ENCODE measurements around the gene TBC1D32. TPM values are rescaled to one million over a fixed set of nuclear protein-coding genes. Genes with fewer than 3 reads are reported as not detected.
"Not testable (repeated sequence)": the region's sequence is repeated elsewhere in the genome, so short reads cannot be mapped to it uniquely, and the experiment has no call there.

TBC1D32 gene, protein sequence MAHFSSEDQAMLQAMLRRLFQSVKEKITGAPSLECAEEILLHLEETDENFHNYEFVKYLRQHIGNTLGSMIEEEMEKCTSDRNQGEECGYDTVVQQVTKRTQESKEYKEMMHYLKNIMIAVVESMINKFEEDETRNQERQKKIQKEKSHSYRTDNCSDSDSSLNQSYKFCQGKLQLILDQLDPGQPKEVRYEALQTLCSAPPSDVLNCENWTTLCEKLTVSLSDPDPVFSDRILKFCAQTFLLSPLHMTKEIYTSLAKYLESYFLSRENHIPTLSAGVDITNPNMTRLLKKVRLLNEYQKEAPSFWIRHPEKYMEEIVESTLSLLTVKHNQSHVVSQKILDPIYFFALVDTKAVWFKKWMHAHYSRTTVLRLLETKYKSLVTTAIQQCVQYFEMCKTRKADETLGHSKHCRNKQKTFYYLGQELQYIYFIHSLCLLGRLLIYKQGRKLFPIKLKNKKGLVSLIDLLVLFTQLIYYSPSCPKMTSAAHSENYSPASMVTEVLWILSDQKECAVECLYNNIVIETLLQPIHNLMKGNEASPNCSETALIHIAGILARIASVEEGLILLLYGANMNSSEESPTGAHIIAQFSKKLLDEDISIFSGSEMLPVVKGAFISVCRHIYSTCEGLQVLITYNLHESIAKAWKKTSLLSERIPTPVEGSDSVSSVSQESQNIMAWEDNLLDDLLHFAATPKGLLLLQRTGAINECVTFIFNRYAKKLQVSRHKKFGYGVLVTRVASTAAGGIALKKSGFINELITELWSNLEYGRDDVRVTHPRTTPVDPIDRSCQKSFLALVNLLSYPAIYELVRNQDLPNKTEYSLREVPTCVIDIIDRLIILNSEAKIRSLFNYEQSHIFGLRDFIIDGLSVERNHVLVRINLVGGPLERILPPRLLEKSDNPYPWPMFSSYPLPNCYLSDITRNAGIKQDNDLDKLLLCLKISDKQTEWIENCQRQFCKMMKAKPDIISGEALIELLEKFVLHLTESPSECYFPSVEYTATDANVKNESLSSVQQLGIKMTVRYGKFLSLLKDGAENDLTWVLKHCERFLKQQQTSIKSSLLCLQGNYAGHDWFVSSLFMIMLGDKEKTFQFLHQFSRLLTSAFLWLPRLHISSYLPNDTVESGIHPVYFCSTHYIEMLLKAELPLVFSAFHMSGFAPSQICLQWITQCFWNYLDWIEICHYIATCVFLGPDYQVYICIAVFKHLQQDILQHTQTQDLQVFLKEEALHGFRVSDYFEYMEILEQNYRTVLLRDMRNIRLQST
- 10 to 100 TPM in 1 of 2 experiments, 1 to 10 TPM in 1; 7.3 to 12.7 TPM for total RNA-seq

DNA sequence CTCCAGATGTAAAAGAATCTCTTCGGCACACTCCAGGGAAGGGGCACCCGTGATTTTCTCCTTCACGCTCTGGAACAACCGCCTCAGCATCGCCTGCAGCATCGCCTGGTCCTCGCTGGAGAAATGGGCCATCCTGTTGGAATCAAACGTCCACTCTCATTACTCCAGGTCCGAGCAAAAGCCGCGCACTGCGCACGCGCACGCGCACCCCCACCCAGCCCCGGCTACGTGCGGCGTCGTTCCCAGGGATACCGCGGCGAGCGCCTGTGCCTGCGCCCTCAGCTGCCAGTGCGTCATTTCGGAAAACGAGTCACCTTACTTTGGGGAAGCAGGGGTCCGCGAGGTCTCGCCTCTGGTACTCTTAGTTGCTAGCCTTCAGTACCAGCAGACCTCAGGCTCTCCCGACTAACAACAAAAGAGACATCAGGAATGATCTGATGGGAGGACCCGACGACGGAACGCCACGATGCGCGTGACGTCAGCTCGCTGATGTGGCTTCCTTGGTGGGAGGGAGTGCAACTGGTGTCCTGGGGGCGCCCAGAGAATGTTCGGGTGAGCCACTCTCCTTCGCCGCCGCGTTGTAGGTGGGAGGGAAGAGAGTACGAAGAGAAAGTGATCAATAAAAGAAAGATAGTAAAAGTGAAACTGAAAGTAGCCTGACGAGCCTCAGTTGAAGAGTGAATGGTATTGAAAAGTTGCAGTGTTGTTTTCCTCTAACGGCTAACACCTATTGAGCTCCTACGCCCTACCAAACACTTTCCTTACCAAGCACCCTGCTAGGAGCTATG is at the start of gene TBC1D32:
TBC1D32 (minus strand) TSS at position 182 of the 788 bp plus-strand sequence; CDS start at position 132, 50 bp downstream.
- Mint-ChIP-seq H3K27me3 (no peaks in the 10 kb centered on the region), H3K9me3 (ENCODE audit: low read depth) (no peaks in the 10 kb centered on the region), H3K4me1 (peaks cover 39% of the 10 kb centered on the region), H3K27ac (peak within 1 kb of the TSS; percentile 99), H3K4me3 (peak within 1 kb of the TSS; percentile 96), H3K36me3 (no peaks in the 10 kb centered on the region)
- peak; percentile 94 for DNase-seq
- peak; percentile 93 for ATAC-seq
- CTCF ChIA-PET: interaction anchor here (1.9 kb wide), 1 partner anchor 28 kb away, joined by 5 read pairs; no protein-coding TSS in a partner anchor

DNA sequence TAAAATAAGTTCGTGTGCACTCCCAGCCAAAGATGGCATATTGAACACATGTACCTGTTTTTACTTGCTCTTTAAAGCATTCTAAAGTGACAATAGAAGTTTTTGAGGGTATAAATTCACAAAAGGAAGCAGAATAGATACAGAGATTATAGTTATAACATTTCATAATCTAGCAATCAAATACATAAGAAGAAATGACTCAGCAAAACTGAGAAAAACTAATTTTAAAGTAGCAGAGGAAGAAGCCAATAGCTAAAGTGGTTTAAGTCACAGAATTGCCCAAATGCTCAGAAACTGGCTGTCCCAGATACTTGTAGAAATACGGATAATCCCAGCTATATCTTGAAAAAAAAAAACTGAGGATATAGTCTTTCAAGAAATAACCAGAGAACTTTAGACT is 49.2 kb upstream of the TBC1D32 start:
- peaks cover 2% of the 10 kb centered on the region for H3K27me3 Mint-ChIP-seq
- no peaks in the 10 kb centered on the region for H3K9me3 Mint-ChIP-seq (ENCODE audit: low read depth)
- no peaks in the 10 kb centered on the region for H3K4me1 Mint-ChIP-seq
- H3K4me3 Mint-ChIP-seq: no peak overlapping the region
- H3K36me3 Mint-ChIP-seq: no peaks in the 10 kb centered on the region
- H3K27ac Mint-ChIP-seq: no peak overlapping the region
- ATAC-seq (no peak), DNase-seq (no peak)
- CTCF ChIA-PET: no interaction called here

DNA sequence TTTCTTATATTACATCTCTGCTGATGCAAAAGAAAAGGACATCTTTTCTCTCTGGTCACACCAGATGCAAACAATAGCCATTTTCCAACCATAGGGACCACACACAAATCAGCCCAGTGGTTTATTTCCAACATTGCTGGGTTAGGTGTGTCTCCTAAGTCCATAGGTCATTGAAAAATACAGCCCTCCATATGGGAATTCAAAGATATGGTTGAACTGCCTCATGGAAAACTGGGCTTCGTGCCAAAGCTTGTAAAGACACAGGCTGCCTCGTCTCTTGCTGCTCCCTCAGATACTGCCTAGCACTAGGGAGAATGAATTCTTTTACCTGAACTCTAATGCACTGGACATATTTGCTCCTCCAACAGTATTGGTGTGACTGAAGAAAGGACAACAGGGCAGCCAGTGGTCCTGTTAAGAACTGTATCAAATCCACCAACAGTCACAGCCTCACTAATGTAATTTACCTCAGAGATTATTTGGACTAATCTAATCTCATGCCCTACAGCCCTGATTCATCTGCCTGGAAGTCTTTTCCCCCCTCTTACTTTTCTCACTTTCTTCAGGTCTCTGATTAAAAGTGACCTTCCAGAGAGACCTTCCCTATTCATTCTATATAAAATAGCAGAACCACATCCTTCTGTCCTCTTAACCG is 48.3 kb upstream of the TBC1D32 start:
- H3K27ac Mint-ChIP-seq: no peak overlapping the region
- no peaks in the 10 kb centered on the region for H3K36me3 Mint-ChIP-seq
- peaks cover 2% of the 10 kb centered on the region for H3K27me3 Mint-ChIP-seq
- H3K4me1 Mint-ChIP-seq: no peaks in the 10 kb centered on the region
- CTCF ChIA-PET: no interaction called here
- no peaks in the 10 kb centered on the region for H3K9me3 Mint-ChIP-seq (ENCODE audit: low read depth)
- no peak overlapping the region for H3K4me3 Mint-ChIP-seq
- DNase-seq (no peak), ATAC-seq (no peak)

DNA sequence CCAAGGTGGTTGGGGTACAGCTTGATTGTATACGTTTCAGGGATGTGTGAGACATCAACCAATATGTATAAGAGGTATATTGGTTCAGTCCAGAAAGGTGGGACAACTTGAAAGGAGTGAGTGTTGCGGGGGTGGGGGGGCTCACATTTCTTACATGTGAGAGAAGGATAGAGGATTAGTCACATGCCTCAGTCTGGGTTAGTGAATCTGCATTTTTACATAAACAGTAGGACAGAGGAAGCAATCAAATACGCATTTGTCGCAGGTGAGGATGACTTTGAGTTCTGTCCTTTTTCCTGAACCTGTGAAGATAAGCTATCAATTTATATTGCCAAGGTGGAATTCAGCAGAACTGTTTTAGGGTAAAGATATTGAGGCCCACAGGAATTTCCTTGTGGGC is 42.1 kb upstream of the TBC1D32 start:
- Mint-ChIP-seq H3K27me3 (peaks cover 2% of the 10 kb centered on the region), H3K4me3 (no peak overlapping the region), H3K27ac (no peak overlapping the region), H3K4me1 (no peaks in the 10 kb centered on the region), H3K36me3 (no peaks in the 10 kb centered on the region), H3K9me3 (ENCODE audit: low read depth) (no peaks in the 10 kb centered on the region)
- CTCF ChIA-PET: no interaction called here
- DNase-seq (no peak), ATAC-seq (no peak)

DNA sequence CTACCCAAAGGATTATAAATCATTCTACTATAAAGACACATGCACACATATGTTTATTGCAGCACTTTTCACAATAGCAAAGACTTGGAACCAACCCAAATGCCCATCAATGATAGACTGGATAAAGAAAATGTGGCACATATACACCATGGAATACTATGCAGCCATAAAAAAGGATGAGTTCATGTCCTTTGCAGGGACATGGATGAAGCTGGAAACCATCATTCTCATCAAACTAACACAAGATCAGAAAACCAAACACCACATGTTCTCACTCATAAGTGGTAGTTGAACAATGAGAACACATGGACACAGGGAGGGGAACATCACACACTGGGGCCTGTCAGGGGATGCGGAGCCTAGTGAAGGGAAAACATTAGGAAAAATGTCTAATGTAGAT is 39.9 kb upstream of the TBC1D32 start:
- H3K4me1 Mint-ChIP-seq; H3K4me3 Mint-ChIP-seq; ATAC-seq; CTCF ChIA-PET; H3K27me3 Mint-ChIP-seq; H3K9me3 Mint-ChIP-seq (ENCODE audit: low read depth); H3K27ac Mint-ChIP-seq; H3K36me3 Mint-ChIP-seq; DNase-seq: not testable (repeated sequence)

DNA sequence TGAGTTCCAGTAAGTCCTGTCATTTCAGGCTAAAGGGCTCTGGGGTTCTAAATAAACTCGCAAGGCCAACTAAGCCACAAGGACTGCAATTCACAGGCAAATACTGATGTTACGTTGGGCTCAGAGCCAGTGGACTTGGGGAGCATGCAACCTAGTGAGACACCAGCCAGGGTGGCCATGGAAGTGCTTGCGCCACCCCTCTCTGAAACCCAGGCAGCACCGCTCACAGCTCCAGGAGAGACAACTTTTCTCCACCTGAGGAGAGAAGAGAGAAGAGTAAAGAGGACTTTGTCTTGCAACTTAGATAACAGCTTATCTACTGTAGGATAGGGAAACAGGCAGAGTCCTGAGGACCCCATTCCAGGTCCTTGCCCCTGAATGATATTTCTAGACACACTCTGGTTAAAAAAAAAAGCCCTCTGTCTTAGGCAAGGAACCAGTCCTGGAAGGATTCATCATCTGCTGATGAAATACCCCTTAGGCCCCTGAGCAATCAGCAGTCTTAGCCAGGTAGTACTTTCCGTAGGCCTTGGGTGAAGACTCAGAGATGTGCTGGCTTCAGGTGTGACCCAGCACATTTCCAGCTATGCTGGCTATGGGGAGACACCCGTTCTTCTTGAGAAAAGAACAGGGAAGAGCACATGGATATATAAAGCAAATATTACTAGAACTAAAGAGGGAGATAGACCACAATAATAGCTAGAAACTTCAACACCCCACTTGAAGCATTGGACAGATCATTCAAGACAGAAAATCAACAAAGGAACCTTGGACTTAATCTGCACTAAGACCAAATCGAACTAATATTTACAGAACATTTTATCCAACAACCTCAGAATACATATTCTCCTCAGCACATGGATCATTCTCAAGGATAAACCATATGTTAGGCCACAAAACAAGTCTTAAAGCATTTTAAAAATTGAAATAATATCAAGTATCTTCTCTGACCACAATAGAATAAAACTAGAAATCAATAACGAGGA is 31.5 kb upstream of the TBC1D32 start:
- no peaks in the 10 kb centered on the region for H3K4me1 Mint-ChIP-seq
- H3K9me3 Mint-ChIP-seq (ENCODE audit: low read depth): no peaks in the 10 kb centered on the region
- H3K36me3 Mint-ChIP-seq: no peaks in the 10 kb centered on the region
- no peak overlapping the region for H3K27ac Mint-ChIP-seq
- peaks cover 17% of the 10 kb centered on the region for H3K27me3 Mint-ChIP-seq
- ATAC-seq (no peak), DNase-seq (no peak)
- no peak overlapping the region for H3K4me3 Mint-ChIP-seq
- CTCF ChIA-PET: no interaction called here

DNA sequence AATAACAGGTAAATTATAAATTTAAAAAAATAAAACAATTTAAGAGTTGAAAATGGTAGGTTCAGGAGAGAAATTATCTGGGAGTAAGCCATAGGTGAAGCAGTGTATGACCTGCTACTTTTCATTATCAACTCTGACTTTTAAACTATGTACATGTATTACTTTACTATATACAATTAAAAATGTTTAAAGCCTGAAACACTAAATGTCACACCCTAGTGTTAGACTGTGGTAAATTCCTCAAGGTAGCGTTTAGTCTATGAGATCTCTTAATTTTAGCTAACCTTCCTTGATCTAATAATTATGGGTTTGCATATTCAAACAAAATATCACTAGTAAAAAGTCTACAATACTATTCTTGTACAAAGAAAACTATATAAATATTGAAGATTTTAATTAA is 22.3 kb upstream of the TBC1D32 start:
- Mint-ChIP-seq H3K36me3 (no peaks in the 10 kb centered on the region), H3K27me3 (peaks cover 25% of the 10 kb centered on the region), H3K9me3 (ENCODE audit: low read depth) (no peaks in the 10 kb centered on the region), H3K4me1 (no peaks in the 10 kb centered on the region), H3K4me3 (no peak overlapping the region), H3K27ac (no peak overlapping the region)
- ATAC-seq (no peak), DNase-seq (no peak)
- CTCF ChIA-PET: no interaction called here

DNA sequence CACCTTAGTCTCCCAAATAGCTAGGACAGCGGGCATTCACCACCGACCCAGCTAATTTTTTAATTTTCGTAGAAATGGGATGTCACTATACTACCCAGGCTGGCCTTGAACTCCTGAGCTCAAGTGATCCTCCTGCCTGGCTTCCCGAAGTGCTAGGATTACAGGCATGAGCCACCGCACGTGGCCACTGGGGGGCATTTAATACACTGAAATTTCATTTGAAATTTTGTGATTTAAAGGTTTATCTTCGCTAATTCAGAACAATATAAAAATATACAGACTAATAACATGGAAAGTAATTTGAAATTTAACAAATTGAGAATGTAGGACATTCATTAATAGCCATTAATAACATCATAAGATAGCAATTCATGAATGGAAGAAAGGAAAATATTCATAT is 20.5 kb upstream of the TBC1D32 start:
- Mint-ChIP-seq H3K4me3 (no peak overlapping the region), H3K9me3 (ENCODE audit: low read depth) (no peaks in the 10 kb centered on the region), H3K27me3 (peaks cover 30% of the 10 kb centered on the region), H3K4me1 (no peaks in the 10 kb centered on the region), H3K27ac (no peak overlapping the region), H3K36me3 (no peaks in the 10 kb centered on the region)
- no peak for ATAC-seq
- CTCF ChIA-PET: no interaction called here
- DNase-seq: no peak

DNA sequence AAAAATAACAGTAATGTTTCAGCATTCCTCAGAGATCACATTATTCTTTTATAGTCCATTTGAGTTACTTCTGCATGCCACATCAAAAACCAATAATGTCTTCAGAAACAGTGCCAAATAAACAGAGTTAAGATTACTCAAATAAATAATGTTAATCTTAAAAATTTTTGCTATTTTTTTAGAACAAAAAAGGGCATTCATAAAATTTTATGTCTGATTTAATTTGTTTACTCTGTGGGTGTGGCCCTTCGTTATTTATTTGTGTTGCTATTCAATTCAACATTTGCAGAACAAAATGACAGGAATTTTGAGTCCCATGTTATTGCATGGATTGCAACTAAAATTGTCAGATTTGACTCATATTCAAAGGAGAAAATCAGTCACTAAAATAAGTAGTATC is 18.7 kb upstream of the TBC1D32 start:
- ATAC-seq (no peak), DNase-seq (no peak)
- H3K36me3 Mint-ChIP-seq: no peaks in the 10 kb centered on the region
- H3K4me1 Mint-ChIP-seq: no peaks in the 10 kb centered on the region
- peaks cover 33% of the 10 kb centered on the region for H3K27me3 Mint-ChIP-seq
- CTCF ChIA-PET: no interaction called here
- H3K27ac Mint-ChIP-seq: no peak overlapping the region
- no peak overlapping the region for H3K4me3 Mint-ChIP-seq
- no peaks in the 10 kb centered on the region for H3K9me3 Mint-ChIP-seq (ENCODE audit: low read depth)

DNA sequence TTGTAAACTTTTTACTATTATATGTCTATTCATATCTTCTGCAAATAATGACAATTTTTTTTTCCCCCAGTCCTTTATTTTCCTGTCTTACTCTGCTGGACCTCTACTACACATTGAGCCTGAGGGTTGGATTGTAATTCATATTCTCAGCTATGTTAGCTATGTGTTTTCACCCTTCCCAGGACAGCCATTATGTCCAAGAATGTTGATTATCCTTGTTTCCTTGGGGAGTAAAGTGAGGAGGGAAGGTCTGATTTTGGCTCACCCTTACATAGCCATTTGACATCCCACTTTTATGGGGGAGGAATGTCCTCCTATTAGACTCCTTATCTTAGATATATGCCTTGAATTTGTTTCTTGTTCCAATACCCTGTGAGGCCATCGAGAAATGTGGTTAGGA is 17.6 kb upstream of the TBC1D32 start:
- H3K27ac Mint-ChIP-seq: no peak overlapping the region
- ATAC-seq (no peak), DNase-seq (no peak)
- no peak overlapping the region for H3K4me3 Mint-ChIP-seq
- no peaks in the 10 kb centered on the region for H3K36me3 Mint-ChIP-seq
- H3K27me3 Mint-ChIP-seq: peaks cover 33% of the 10 kb centered on the region
- H3K4me1 Mint-ChIP-seq: no peaks in the 10 kb centered on the region
- CTCF ChIA-PET: no interaction called here
- H3K9me3 Mint-ChIP-seq (ENCODE audit: low read depth): no peaks in the 10 kb centered on the region

DNA sequence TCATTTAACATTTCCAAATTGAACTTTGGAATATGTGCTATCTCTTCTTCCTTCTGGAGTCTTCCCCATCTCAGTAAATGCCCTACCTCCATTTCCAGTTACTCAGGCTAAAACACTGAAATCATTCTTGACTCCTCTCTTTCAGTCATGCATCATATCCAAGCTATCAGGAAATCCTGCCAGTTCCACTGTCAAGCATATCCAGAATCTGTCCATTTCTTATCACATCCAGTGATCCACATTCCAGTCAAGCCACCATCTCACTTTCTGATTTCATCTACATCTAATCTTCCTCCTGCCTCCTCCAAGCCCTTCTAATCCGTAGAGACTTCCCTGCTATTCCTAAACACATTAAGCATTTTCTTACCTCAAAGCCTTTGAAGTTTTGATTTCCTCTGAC is 15.3 kb upstream of the TBC1D32 start:
- no peak for DNase-seq
- Mint-ChIP-seq H3K4me3 (no peak overlapping the region), H3K4me1 (no peaks in the 10 kb centered on the region), H3K9me3 (ENCODE audit: low read depth) (no peaks in the 10 kb centered on the region), H3K27ac (no peak overlapping the region), H3K27me3 (peaks cover 33% of the 10 kb centered on the region), H3K36me3 (no peaks in the 10 kb centered on the region)
- CTCF ChIA-PET: no interaction called here
- no peak for ATAC-seq

DNA sequence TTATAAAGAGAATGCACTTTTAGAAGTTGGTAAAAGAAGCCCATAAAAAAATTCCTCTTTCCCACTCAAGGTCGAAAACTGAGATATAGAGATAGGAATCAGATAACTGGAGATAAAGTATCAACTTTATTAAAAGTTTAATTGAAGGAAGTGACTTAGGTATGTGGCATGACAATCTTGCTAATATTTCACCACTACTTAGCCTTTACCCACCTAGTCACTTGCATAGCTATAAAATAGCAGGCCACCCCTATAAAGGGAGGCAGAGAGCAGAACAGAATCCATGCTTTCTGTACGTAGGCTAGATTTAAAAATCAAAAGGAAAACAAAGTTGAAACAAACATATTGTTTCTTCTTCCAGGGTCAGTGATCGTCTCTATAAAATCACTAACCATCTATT is 13.2 kb upstream of the TBC1D32 start:
- Mint-ChIP-seq H3K9me3 (ENCODE audit: low read depth) (no peaks in the 10 kb centered on the region), H3K27ac (no peak overlapping the region), H3K4me3 (no peak overlapping the region), H3K4me1 (no peaks in the 10 kb centered on the region), H3K36me3 (no peaks in the 10 kb centered on the region), H3K27me3 (peaks cover 26% of the 10 kb centered on the region)
- no peak for ATAC-seq
- CTCF ChIA-PET: no interaction called here
- DNase-seq: no peak

Measured in activated CD8-positive, alpha-beta memory T cell treated with anti-CD3 and anti-CD28 coated beads, Interleukin-2, amount 10 ng/mL, durations not matched to agents 7 days and 5 days (primary cell).